Endothelial cell of umbilical vein (primary cell): Measurements from ENCODE around the gene ATP1A4.

Experiments
- CTCF ChIP-seq, 2 donors: IDR thresholded peaks; 1 replicate in 1 of 2; 2 replicates in 1 of 2; pipeline ENCODE4 v1.5.1; 2011; ENCODE audit warnings: low read length in 2 of 2, mild to moderate bottlenecking in 2 of 2, moderate library complexity in 2 of 2, control low read depth in 1 of 2, inconsistent platforms in 1 of 2, low read depth in 1 of 2; ENCODE audit not compliant: insufficient read depth in 1 of 2; ENCODE audit errors: extremely low read depth in 1 of 2
- EZH2 ChIP-seq: IDR thresholded peaks from 2 replicates; pipeline ENCODE4 v1.6.1; 2012; ENCODE audit warnings: borderline replicate concordance, low read depth, mild to moderate bottlenecking, moderate library complexity, low read length, inconsistent platforms; ENCODE audit not compliant: severe bottlenecking
- GATA2 ChIP-seq: IDR thresholded peaks from 2 replicates; pipeline ENCODE4 v1.7.0; 2011; ENCODE audit warnings: low read depth, mild to moderate bottlenecking, moderate library complexity, mixed read lengths, low read length; ENCODE audit not compliant: insufficient read length, insufficient read depth
- JUN ChIP-seq: IDR thresholded peaks from 2 replicates; pipeline ENCODE4 v1.6.1; 2011; ENCODE audit warnings: borderline replicate concordance, low read depth; ENCODE audit not compliant: insufficient read length, insufficient read depth
- MAX ChIP-seq: IDR thresholded peaks from 2 replicates; pipeline ENCODE4 v1.6.1; 2011; ENCODE audit not compliant: insufficient read depth, insufficient read length
- POLR2A ChIP-seq: IDR thresholded peaks from 2 replicates; pipeline ENCODE4 v1.6.1; 2012; ENCODE audit warnings: low read depth, mild to moderate bottlenecking, control low read depth, low read length
- POLR2AphosphoS5 ChIP-seq: IDR thresholded peaks from 2 replicates; pipeline ENCODE4 v1.6.1; 2012; ENCODE audit warnings: low read depth, mild to moderate bottlenecking, control low read depth, low read length, moderate library complexity; ENCODE audit not compliant: insufficient read depth

GRCh38 chr1:160120797-160121196 is 30.6 kb upstream of the ATP1A4 start:
- TF ChIP-seq POLR2A (no peak), CTCF (IDR thresholded peaks at IDR 0.05; ENCODE audit: extremely low read depth in 1 of 2, insufficient read depth in 1 of 2, low read depth in 1 of 2, low read length in 2 of 2) (no peak), EZH2 (no peak), POLR2AphosphoS5 (no peak), GATA2 (no peak), MAX (no peak), JUN (no peak)
